OCI-LY3 (cell line): Measurements from ENCODE around the gene MBOAT7.
A peak's percentile ranks its signal among the peaks of the same experiment; 100 is the strongest.

Experiments
- H2AFZ ChIP-seq: fragments of 200-600, 300-600 bp; shearing (Covaris generic); 2 replicates; pipeline ENCODE4 v1.6.0; 2014; ENCODE audit warnings: antibody characterized with exemption, low read depth, low read length
- H3K27ac ChIP-seq: fragments of 200-600, 300-600 bp; sonication (generic); 2 replicates; pipeline ENCODE4 v1.5.1; 2014; ENCODE audit warnings: mild to moderate bottlenecking, low read length, moderate library complexity, mixed read lengths
- H3K27me3 ChIP-seq: fragments of 200-600, 300-600 bp; sonication (generic); 2 replicates; pipeline ENCODE4 v1.6.1; 2014; ENCODE audit warnings: low read depth, low read length, mixed read lengths
- H3K36me3 ChIP-seq: fragments of 200-600, 300-600 bp; sonication (generic); replicated peaks from 2 replicates; pipeline ENCODE3; 2014; ENCODE audit warnings: low read depth, low read length, mixed read lengths
- H3K4me1 ChIP-seq: fragments of 300-600, 200-600 bp; sonication (generic); 2 replicates; pipeline ENCODE4 v1.6.1; 2014; ENCODE audit warnings: low read length, mixed read lengths
- H3K4me2 ChIP-seq: fragments of 200-600, 300-600 bp; sonication (generic); 2 replicates; pipeline ENCODE4 v1.6.1; 2014; ENCODE audit warnings: low read length, mixed read lengths
- H3K4me3 ChIP-seq: fragments of 300-600, 200-600 bp; sonication (generic); 2 replicates; pipeline ENCODE4 v1.5.1; 2014; ENCODE audit warnings: antibody characterized with exemption, mild to moderate bottlenecking, low read length, moderate library complexity
- H3K79me2 ChIP-seq: fragments of 300-600, 200-600 bp; shearing (Covaris generic); 2 replicates; pipeline ENCODE4 v1.6.1; 2014; ENCODE audit warnings: mild to moderate bottlenecking, low read length, mixed read lengths
- H3K9ac ChIP-seq: fragments of 300-600, 200-600 bp; shearing (Covaris generic); 2 replicates; pipeline ENCODE4 v1.6.0; 2014; ENCODE audit warnings: mild to moderate bottlenecking, low read length, moderate library complexity
- H3K9me3 ChIP-seq: fragments of 200-600, 300-600 bp; shearing (Covaris generic); 2 replicates; pipeline ENCODE4 v1.6.1; 2014; ENCODE audit warnings: low read length, mixed read lengths; ENCODE audit not compliant: insufficient read depth
- H4K20me1 ChIP-seq: fragments of 200-600, 300-600 bp; sonication (generic); 2 replicates; pipeline ENCODE4 v1.6.1; 2016; ENCODE audit warnings: low read length, mixed read lengths; ENCODE audit not compliant: insufficient read depth
- EZH2phosphoT487 ChIP-seq: fragments of 200-600 bp; shearing (Covaris generic); IDR thresholded peaks from 2 replicates; pipeline ENCODE4 v1.6.1; 2018; ENCODE audit warnings: antibody characterized with exemption, mixed run types, low read depth
- TF ChIP-seq, protein P1 (sequence below): fragments of 200-600, 300-600 bp; sonication (generic); IDR thresholded peaks from 2 replicates; pipeline ENCODE4 v1.5.1; 2014; ENCODE audit warnings: antibody characterized with exemption, low read length, low read depth

The MBOAT7 gene

DNA sequence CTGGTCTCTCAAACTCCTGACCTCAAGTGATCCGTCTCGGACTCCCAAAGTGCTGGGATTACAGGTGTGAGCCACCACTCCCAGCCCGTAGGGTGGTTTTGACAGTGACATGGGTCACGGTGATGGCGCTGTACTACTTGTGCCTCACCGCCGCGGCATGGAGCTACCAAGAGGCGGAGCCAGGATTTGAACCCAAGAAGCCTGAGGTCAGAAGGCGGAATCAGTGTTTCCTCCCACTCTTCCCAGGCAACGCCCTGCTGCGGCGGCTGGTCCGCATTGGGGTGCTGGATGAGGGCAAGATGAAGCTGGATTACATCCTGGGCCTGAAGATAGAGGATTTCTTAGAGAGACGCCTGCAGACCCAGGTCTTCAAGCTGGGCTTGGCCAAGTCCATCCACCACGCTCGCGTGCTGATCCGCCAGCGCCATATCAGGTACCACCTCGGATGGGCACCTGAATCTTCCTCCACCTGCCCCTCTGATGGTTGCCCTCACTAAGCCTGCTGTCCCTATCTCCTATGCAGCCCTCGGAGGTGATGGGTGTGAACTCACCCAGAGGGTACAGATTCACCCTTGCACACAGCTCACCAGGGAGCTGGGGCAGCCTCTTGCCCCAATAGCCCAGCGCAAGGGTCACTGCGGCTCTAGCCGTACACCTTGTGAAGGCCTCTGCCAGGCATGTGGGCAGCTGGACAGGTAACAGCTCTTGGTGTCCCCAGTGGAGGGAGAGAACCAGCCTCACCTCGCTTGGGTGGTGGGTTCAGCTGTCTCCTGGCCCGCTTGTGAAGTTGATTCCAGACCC lies 16.9 kb upstream of the MBOAT7 start:
- Histone ChIP-seq H3K4me2 (peak overlapping the region; percentile 54), H4K20me1 (peaks cover 98% of the 10 kb centered on the region), H3K36me3 (peaks cover 82% of the 10 kb centered on the region), H3K27me3 (no peaks in the 10 kb centered on the region), H3K9ac (no peak overlapping the region), H3K79me2 (peaks cover 70% of the 10 kb centered on the region), H3K27ac (no peak overlapping the region), H3K4me3 (no peak overlapping the region), H2AFZ (no peak overlapping the region), H3K9me3 (no peaks in the 10 kb centered on the region), H3K4me1 (peaks cover 73% of the 10 kb centered on the region)
- no peak for TF ChIP-seq EZH2phosphoT487
- TF ChIP-seq, protein P1, sequence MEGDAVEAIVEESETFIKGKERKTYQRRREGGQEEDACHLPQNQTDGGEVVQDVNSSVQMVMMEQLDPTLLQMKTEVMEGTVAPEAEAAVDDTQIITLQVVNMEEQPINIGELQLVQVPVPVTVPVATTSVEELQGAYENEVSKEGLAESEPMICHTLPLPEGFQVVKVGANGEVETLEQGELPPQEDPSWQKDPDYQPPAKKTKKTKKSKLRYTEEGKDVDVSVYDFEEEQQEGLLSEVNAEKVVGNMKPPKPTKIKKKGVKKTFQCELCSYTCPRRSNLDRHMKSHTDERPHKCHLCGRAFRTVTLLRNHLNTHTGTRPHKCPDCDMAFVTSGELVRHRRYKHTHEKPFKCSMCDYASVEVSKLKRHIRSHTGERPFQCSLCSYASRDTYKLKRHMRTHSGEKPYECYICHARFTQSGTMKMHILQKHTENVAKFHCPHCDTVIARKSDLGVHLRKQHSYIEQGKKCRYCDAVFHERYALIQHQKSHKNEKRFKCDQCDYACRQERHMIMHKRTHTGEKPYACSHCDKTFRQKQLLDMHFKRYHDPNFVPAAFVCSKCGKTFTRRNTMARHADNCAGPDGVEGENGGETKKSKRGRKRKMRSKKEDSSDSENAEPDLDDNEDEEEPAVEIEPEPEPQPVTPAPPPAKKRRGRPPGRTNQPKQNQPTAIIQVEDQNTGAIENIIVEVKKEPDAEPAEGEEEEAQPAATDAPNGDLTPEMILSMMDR, result no peak

- H4K20me1 ChIP-seq, result peaks cover 88% of the 10 kb centered on the region
- no peak overlapping the region for H3K27ac ChIP-seq
- H3K4me2 ChIP-seq, result peak overlapping the region; percentile 99
- peaks cover 76% of the 10 kb centered on the region for H3K36me3 ChIP-seq
- no peaks in the 10 kb centered on the region for H3K9me3 ChIP-seq
- H2AFZ ChIP-seq, result no peak overlapping the region
- no peaks in the 10 kb centered on the region for H3K27me3 ChIP-seq
- H3K79me2 ChIP-seq, result peaks cover 81% of the 10 kb centered on the region
- no peak overlapping the region for H3K4me3 ChIP-seq
- TF ChIP-seq, protein P1, result no peak
- no peak for TF ChIP-seq EZH2phosphoT487
- no peak overlapping the region for H3K9ac ChIP-seq
- H3K4me1 ChIP-seq, result peaks cover 75% of the 10 kb centered on the region
These were observed 15.5 kb upstream of the MBOAT7 start for GRCh38 chr19:54204767-54205468.

- Histone ChIP-seq H3K4me2 (peak overlapping the region; percentile 99), H4K20me1 (peaks cover 70% of the 10 kb centered on the region), H3K4me3 (peak overlapping the region; percentile 80), H3K9ac (peak overlapping the region; percentile 91), H3K4me1 (peaks cover 71% of the 10 kb centered on the region), H3K27me3 (no peaks in the 10 kb centered on the region), H3K27ac (peak overlapping the region; percentile 79), H2AFZ (no peak overlapping the region), H3K79me2 (peaks cover 84% of the 10 kb centered on the region), H3K36me3 (peaks cover 71% of the 10 kb centered on the region), H3K9me3 (no peaks in the 10 kb centered on the region)
- TF ChIP-seq, protein P1, result no peak
- TF ChIP-seq EZH2phosphoT487, result no peak
These were observed 13.8 kb upstream of the MBOAT7 start for GRCh38 chr19:54203151-54203611.

DNA sequence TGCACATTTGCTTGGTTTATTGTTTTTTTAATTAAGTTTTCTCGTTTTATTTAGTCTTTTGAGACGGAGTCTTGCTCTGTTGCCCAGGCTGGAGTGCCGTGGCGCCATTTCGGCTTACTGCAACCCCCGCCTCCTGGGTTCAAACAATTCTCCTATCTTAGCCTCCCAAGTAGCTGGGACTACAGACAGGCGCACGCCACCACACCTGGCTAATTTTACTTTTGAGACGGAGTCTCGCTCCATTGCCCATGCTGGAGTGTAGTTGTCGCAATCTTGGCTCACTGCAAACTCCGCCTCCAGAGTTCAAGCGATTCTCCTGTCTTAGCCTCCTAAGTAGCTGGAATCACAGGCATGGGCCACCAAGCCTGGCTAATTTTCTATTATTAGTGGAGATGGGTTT lies 12.6 kb upstream of the MBOAT7 start:
- H2AFZ ChIP-seq, result no peak overlapping the region
- H3K79me2 ChIP-seq, result peaks cover 77% of the 10 kb centered on the region
- no peaks in the 10 kb centered on the region for H3K9me3 ChIP-seq
- no peak for TF ChIP-seq EZH2phosphoT487
- TF ChIP-seq, protein P1, result no peak
- H4K20me1 ChIP-seq, result peaks cover 58% of the 10 kb centered on the region
- peak overlapping the region; percentile 99 for H3K4me2 ChIP-seq
- peak overlapping the region; percentile 79 for H3K27ac ChIP-seq
- H3K4me1 ChIP-seq, result peaks cover 59% of the 10 kb centered on the region
- peak overlapping the region; percentile 80 for H3K4me3 ChIP-seq
- H3K9ac ChIP-seq, result peak overlapping the region; percentile 91
- H3K27me3 ChIP-seq, result no peaks in the 10 kb centered on the region
- peaks cover 62% of the 10 kb centered on the region for H3K36me3 ChIP-seq
